GM10266 (cell line): ENCODE data around the gene ZNF839.
"Not testable (repeated sequence)": the region's sequence is repeated elsewhere in the genome, so short reads cannot be mapped to it uniquely, and the experiment has no call there.

Experiments
- DNase-seq: peaks from one replicate; pipeline ENCODE4 v3.0.0; 2012; ENCODE audit errors: extremely low spot score
- TF ChIP-seq, protein P1 (sequence below): IDR thresholded peaks from 2 replicates; pipeline ENCODE4 v1.5.1; 2012; ENCODE audit warnings: mild to moderate bottlenecking, low read depth; ENCODE audit not compliant: control insufficient read depth, insufficient read depth; ENCODE audit errors: missing control alignments

Gene ZNF839

DNA sequence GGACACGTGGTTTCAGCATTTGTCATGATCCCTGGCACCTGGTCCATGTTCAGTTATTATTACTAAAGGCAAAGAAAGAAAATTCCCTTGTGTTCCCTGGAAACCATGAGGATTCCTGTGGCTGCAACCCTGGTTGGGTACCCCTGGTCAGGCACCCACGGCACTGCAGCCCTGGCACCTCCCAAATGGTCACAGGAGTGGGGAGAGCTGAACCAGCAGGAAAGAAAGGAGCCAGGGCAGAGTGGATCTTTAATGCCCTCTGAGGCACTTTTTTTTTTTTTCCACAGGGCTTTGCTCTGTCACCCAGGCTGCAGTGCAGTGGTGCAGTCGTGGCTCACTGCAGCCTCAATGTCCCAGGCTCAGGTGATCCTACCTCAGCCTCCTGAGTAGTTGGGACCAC, 25.7 kb downstream of the ZNF839 start:
- DNase-seq: no peak
- TF ChIP-seq, protein P1, sequence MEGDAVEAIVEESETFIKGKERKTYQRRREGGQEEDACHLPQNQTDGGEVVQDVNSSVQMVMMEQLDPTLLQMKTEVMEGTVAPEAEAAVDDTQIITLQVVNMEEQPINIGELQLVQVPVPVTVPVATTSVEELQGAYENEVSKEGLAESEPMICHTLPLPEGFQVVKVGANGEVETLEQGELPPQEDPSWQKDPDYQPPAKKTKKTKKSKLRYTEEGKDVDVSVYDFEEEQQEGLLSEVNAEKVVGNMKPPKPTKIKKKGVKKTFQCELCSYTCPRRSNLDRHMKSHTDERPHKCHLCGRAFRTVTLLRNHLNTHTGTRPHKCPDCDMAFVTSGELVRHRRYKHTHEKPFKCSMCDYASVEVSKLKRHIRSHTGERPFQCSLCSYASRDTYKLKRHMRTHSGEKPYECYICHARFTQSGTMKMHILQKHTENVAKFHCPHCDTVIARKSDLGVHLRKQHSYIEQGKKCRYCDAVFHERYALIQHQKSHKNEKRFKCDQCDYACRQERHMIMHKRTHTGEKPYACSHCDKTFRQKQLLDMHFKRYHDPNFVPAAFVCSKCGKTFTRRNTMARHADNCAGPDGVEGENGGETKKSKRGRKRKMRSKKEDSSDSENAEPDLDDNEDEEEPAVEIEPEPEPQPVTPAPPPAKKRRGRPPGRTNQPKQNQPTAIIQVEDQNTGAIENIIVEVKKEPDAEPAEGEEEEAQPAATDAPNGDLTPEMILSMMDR: no peak

DNA sequence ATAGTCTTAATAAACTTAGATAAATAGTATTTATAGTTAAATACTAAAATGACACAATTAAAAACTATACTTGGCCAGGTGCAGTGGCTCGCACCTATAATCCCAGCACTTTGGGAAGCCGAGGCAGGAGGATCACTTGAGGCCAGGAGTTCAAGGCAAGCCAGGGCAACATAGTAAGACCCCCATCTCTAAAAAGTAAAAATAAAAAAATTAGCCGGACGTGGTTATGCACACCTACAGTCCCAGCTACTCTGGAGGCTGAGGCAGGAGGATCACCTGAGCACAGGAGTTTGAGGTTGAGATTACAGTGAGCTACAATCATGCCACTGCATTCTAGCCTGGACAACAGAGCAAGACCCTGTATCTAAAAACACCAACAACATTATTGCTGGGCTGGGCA, 27.1 kb downstream of the ZNF839 start:
- no peak for DNase-seq
- TF ChIP-seq, protein P1: no peak

DNA sequence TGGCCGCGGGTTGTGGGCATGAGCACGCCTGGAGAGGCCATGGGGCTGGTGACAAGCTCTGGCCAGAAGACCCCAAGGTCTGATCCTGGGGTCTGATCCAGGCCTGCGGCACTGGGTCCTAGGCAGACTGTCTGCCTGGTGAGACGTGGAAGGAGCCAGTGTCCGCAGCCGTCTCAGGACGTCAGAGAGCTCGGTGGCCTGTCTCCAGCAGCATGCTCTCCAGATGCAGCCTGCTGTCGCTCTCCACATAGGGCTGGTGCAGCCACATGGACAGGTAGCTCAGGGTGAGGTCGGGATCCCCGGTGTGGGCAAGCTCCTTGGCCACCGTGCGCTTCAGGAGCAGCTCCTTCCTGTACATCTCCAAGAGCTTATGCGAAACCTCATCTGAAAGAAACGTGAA, 28.8 kb downstream of the ZNF839 start:
- DNase-seq: no peak
- TF ChIP-seq, protein P1: no peak

DNA sequence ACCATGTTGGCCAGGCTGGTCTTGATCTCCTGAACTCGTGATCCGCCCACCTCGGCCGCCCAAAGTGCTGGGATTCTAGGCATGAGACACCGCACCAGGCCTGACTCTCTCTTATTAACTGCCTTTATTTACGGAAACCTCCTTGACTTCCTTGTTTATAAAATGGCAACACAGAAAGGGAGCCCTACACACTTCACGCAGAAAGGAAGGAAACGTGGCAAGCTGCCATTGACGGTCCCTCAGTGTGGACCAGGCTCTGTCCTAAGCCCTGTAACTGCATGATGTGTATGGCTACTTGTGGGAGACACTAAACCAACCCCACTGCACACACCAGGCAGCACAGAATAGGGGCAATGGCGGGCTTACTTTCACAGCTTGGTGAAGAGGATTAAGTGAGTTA, 31.5 kb downstream of the ZNF839 start:
- DNase-seq: no peak

DNA sequence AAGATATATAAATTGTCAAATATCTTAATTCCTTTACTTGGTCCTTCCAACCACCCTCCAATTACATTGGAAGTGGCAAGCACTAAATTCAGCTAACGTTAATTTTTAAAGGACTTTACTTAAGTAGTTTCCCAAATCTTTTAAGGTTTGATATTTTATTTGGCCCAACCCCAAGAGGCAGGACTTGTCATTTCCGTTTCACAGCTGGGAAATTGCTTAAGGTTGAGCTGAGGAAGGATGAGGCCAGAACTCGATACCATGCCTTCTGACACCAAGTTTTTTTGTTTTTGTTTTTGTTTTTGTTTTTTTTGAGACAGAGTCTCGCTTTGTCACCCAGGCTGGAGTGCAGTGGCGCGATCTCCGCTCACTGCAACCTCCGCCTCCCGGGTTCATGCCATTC, 32.0 kb downstream of the ZNF839 start:
- not testable (repeated sequence) for DNase-seq

More for the DNA sequence above, 31.5 kb downstream of the ZNF839 start:
- TF ChIP-seq, protein P1: no peak

DNA sequence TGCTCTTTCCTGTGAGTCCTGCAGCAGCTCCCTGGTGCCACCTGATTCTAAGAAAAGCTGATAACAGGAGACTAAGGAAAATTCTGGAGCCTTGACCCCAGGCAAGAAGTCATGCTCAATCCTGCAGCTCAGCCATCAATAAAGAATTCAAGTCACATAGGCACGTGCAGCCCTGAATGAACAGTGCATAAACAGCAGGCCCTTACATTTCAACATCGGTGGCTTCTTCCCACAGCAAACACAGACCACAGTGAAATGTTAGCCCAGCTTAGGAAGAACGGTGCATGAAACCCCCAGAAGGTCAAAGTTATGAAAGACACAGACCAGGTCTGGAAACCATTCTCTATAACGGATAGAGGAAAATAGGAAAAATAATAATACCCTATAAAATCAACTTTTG, 32.7 kb downstream of the ZNF839 start:
- TF ChIP-seq, protein P1: no peak
- no peak for DNase-seq

DNA sequence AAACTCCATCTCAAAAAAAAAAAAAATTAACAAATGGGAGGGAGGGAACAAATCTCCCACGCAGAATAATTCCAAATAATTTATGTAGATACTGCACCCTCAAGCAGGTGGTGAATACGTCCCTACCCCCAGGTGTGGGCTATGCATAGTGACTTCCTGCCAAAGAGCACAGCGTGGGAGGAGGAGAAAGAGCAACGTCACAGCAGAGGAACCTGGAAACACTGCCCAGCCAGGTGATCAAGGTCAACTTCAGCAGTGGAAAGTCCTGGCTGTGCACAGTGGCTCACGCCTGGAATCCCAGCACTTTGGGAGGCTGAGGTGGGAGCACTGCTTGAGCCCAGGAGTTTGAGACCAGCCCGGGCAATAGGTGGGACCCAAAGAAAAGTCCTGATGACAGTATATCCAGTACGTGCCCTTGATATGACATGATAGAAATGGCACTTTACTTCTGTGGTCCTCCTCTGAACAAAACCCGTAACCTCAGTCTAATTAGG, 33.6 kb downstream of the ZNF839 start:
- TF ChIP-seq, protein P1: no peak
- DNase-seq: no peak

DNA sequence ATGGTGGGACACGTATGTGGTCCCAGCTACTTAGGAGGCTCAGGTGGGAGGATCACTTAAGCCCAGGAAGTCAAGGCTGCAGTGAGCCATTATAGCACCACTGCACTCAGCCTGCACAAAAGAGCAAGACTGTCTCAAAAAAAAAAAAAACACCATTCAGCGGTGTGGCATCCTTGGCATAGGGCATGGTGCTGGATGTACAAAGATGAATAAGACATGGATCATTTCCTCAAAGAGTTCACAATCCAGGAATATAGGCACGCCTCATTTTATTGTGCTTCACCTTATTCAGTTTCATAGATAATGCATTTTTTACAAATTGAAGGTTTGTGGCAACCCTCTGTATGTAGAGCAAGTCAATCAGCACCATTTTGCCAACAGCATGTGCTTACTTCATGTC, 36.7 kb downstream of the ZNF839 start:
- DNase-seq: no peak
- TF ChIP-seq, protein P1: no peak
